HG02642 (cell line): ENCODE results near the gene CFHR5.
A peak's percentile ranks its signal among the peaks of the same experiment; 100 is the strongest.
"Not testable (repeated sequence)": the region's sequence is repeated elsewhere in the genome, so short reads cannot be mapped to it uniquely, and the experiment has no call there.

ENCODE experiments used
- ATAC-seq: cut with Tn5 transposase; IDR thresholded peaks from one replicate; pipeline ENCODE4 v1.9.1; 2021; ENCODE audit warnings: mild to moderate bottlenecking; ENCODE audit not compliant: unreplicated experiment, poor library complexity

Gene CFHR5

DNA sequence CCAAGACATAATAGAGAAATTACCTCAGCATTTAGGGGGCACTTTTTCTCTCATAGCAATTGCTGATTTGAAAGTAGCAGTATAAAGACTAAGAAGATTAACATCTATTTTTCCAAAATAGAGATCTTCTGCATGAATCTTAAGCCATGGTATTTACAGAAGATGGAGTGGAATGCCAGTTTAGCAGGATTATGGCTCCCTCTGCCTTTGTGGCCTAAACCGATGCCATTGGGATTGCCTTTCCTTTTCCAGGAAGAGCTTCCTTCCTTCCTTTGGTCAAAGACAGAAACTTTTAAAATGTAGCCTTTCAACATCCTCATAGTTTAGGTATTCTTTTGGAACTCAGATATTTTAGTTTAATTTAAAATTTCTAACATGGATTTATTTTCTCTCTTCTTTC is 39.4 kb downstream of the CFHR5 start:
- no peak for ATAC-seq

DNA sequence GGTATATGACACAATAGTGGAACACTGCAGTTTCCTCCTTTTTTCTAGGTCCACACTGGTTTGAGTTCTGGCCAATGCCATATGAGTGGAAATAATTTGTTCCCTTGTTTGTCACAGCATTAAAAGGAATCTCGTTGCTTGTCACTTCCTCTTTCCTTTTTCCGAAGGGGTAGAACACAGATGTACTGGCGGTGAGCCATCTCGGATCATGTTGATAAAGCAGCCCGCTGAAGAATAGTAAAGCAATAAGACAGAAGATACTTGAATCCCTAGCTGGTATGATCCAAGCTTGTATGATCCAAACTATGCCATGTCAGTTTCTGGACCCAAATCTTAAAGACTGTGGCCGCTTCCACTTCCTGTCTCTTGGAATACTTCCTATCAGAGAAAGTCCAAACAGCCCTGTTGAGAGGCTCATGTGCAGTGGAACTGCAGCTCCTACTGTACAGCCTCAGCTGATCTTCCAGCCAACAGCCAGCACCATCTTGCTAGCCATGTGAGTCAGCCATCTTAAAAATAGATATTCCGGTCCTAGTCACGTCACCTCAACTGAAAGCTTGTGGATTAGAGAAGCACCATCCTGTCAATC is 40.3 kb downstream of the CFHR5 start:
- no peak for ATAC-seq

DNA sequence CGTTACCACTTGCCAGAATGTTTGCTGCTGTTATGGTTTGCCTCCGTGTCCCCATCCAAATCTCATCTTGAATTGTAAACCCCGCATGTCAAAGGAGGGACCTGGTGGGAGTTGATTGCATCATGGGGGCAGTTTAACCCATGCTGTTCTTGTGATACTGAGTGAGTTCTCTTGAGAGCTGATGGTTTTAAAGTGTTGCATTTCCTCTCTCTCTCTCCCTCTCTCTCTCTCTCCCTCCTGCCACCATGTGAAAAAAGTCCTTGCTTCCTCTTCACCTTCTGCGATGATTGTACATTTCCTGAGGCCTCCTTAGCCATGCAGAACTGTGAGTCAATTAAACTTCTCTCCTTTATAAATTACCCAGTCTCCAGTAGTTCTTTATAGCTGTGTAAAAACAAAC is 44.4 kb downstream of the CFHR5 start:
- ATAC-seq = no peak

DNA sequence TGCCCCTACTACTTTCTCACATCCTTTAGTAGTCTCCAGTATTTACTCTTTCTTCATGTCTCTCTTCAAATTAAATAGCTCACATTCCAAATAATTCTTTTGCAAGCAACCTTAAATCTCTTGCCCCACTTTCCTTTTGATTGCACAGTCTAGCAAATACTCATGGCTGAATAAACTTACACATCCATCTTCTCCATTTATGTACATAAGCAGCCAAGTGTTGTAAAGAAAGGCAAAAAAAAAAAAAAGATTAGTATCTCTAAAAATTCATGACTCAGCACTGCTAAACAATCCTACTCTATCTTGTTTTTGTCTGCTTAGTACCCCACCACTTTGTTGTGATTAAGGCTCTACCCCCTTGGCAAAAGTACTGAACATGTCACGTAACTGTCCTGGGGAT is 47.1 kb downstream of the CFHR5 start:
- no peak for ATAC-seq

DNA sequence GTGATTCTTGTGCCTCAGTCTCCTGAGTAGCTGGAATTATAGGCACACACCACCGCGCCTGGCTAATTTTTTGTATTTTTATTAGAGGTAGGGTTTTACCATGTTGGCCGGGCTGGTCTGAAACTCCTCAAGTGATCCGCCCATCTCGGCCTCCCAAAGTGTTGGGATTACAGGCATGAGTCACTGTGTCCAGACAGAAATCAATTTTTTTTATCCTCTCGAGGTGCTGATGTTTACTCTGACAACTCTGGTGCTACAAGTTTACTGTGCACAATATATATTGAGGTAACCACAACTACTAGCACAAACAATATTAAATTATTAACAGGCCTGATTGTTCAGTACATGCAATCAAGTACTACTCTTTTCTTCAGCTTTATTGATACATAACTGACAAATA is 50.0 kb downstream of the CFHR5 start:
- ATAC-seq = no peak

DNA sequence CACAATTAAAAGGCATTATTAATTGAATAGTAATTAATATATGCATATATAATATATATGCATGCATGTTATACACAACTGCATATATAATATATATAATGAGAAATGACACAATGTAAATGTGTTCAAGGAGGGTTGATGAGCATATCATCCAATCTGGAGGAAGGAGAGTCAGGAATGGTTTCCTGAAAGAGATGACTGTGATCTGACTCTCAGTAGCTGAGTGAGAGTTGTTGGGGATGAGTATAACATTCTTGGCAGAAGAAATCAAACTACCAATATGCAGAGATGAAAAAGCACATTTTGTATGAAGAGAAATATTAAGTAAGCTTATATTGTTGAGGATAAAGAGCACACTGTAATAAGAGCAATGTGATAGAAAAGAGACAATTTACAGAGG is 52.4 kb downstream of the CFHR5 start:
- no peak for ATAC-seq

DNA sequence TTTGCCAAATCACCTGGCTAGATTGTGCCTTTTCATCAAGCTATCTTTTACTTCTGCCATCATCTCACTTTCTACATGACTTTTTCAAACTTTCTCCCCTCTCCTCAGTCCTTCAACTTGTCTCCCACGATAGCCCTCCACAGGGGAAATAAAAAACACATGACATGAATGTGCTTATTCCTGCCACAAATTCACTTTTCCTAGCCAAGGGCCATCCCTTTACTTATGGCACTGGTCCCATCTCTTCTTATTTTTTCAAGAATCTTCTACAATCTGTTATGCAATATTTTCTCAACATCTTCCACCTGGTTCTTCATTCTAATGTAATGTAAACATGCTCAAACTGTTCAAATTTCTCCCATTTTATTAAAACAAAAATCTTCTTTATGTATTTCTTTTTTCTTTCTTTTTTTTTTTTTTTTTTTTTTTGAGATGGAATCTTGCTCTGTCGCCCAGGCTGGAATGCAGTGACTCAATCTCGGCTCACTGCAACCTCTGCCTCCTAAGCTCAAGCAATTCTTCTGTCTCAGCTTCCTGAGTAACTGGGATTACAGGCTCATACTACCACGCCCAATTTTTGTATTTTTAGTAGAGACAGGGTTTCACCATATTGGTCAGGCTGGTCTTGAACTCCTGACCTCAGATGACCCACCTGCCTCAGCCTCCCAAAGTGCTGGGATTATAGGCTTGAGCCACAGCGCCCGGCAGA is 57.4 kb downstream of the CFHR5 start:
- not testable (repeated sequence) for ATAC-seq

DNA sequence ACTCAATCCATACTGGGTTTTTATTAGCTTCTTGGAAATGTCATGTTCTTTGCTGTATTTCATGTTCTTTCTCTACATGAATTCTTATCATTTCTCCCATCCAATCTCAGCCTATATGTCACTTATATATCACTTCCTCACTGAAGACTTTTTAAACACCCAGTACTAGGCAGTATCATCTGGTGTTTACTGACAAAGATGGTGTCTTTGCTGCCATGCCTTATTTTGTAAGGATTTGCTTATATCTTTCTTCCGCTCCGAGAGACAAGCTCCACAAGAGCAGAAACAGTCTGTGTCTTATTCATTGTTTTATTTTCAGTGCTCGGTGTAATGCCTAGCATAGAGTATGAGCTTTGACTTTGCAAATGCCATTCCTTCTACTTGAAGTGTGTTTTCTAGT is 59.5 kb downstream of the CFHR5 start:
- no peak for ATAC-seq

DNA sequence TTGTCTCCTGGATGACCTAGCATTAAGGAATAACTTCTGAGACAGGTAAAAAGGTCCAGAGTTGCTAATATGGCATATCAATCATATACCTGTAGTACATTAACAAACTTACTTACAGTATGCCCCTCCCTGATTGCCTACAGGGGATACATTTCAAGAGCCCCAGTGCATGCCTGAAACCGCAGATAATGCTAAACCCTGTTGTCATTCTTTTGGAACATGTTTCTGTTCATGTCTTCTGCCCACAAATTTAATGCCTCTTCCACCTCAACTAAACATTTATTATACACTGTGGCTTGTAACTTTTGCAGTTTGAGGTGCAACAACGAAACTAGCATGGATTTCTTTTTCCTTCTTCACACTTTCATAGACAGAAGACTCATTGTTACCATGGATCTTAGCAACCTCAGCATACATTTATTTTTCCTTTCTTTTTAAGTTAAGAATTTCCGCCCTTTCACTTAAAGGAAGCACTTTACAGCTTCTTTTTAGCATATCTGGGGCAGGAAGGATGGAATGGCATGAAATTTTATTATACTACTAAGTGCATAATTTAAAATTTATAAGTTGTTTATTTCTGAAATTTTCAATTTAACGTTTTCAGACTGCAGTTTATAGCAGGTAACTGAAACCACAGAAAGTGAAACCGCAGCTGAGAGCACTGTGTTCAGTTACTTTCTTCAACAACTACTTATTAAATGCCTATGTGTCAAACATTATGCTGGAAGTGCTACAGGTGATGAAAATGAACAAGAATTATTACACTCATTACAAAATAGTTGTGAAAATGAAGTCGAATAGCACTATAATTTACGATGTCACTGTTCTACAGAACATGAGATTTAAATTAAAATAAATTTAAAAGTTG is 64.4 kb downstream of the CFHR5 start:
- ATAC-seq = peak; percentile 65

DNA sequence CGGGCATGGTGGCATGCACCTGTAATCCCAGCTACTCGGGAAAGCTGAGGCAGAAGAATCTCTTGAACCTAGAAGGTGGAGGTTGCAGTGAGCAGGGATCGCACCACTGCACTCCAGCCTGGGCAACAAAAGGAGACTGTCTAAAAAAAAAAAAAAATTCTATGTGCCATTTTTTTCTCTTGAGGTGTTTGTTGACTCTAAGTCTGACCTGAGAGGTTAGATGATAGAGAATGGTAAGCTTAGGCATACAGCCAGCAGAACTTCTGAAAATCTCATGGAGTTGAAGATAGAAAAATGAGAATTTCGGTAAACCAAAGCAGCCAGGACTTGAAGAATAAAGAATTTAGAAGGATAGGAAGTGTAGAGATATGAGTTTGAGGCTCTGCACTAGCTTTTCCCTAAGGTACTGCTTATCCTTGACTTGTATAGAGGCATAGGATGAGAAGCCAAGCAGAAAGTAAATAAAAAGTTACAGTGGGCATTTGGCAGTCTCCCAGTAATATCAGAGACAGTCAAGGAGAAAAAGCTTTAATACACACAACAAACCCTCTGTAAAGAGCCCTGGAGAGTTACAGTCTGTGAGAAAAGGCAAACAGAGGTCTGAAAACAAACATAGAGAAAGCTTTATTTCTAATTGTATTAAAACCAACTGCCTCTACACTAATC is 65.5 kb downstream of the CFHR5 start:
- no peak for ATAC-seq

DNA sequence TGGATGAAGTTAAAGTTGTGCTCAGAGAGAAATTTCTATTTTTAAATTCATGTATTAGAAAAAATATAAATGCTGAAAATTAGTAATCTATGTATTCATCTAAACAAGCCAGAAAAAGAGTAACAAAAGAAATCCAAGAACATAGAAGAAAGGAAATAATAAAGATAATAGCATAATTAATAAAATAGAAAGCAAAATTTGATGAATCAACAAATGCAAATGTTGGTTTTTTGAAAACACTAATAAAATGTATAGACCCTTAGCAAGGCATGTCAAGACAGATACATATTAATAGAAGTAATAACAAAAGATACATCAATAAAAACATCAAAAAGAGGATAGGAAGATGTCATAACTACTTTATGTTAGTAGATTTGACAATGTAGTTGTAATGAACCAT is 71.7 kb downstream of the CFHR5 start:
- no peak for ATAC-seq
